Raji (cell line): ENCODE results near the gene SKIC8.

ENCODE experiments used
- POLR2A ChIP-seq: IDR thresholded peaks from 2 replicates; pipeline ENCODE4 v1.6.1; 2011; ENCODE audit warnings: low read depth, low read length, control low read depth; ENCODE audit not compliant: insufficient read depth

Gene SKIC8

DNA sequence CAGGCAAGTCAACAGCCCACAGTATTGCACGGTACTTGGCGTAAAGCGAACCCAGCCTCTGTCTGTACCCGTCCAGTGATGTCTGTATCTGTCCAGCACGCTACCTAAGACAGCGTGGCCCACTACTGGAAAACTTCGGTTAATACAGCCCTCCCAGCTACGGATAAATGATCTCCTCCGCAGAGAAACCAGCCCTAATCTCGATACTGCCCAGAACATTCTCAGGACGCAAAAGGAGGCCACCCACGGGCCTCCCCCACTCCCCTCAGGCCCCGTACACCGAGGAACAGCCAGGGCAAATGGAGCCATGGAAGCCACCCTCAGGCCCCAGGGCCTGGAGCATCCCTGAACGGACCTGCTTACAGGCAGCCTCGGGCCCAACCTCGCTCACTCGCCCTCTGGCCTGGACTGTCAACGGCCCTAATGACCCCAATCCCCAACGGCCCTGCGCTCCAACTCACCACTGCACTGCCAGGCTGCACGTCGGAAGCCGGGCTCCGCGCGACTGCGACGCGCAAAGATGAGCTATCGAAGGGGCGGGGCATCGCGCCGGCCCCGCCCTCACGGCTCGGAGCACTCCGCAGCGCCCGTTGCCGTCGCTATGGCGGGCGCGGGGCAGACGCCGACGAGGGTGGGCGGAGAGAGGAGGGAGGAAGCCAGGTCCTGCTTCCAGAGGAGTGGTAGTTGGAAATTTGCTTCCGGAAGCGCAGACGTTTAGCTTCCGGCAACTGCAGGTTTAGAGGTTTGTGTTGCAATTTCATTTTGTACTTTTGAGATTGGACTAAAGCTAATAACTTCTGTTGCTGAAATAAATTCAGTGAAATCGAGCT lies at the start of gene SKIC8:
SKIC8 (minus strand) TSS at position 509 of the 830 bp plus-strand sequence. CDS start 3,923 bp downstream, outside the sequence.
- peak; percentile 91 for TF ChIP-seq POLR2A

DNA sequence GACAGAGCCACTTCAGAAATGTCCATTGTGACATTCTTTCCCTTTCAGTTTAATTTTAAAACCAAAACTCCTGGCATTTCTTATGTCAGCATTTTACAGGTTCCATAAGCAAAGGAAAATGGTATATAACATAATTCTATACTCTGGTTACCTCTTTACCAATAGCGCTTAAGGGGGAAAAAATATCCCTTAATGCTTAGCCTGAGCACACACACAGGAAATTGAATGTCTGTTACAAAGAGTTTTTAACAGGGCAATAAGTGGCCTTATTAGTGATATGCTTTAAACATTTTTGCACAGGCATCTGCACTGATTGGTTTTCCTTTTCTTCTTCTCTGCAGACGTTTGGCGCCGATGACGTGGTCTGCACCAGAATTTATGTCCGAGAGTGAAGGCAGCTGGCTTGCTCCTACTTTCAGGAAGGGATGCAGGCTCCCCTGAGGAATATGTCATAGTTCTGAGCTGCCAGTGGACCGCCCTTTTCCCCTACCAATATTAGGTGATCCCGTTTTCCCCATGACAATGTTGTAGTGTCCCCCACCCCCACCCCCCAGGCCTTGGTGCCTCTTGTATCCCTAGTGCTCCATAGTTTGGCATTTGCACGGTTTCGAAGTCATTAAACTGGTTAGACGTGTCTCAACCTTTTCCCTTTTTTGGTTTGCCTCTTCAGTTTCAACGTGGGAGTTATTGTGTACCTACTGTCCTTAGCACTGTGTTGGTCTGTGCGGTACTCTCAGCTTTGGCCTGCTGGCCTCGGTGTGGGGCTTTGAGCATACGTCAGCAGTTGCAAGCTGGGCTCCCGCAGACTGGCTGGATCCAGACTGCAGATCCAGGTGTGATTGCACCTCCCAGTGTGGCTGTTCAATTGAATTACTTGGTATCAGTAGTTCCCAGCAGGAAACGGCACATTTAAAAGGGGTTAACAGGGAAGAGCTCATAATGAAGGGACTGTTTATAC lies 48.5 kb upstream of the SKIC8 start:
- no peak for TF ChIP-seq POLR2A

- no peak for TF ChIP-seq POLR2A
These were observed 46.2 kb upstream of the SKIC8 start for GRCh38 chr15:78345396-78346125.

DNA sequence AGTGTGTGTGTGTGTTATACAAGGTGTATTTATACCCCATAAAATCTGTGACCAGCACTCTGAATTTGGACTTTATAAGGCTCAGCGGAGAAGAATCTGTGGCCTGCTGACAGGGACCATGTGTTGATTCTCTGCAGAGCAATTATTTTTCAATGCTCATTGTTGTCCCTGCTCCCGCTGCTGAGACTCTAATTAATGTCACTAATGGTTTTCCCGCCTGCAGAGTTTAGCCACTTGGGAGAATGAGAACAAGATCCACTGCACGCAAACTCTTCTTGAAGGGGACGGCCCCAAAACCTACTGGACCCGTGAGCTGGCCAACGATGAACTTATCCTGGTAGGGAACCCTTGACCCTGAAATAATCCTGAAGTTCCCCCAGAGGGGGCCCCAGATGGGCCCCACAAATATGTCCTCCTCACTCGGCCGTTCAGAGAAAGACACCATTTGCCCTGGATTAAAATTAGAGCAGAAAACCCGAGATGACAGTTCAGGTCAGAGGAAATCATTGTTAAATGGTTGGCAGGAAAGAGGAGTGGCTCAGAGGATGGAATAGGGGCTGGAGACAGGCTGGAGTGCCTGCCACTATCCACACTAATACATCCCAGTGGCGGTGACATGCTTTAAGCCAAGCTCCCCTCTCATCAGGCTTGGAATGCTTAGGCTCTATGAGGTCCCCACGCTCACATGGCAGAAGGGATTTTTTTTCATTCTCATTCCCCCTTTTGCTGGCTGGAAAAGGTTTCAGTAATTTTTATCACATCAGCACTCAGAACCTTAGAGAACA lies 44.1 kb upstream of the SKIC8 start:
- no peak for TF ChIP-seq POLR2A

GRCh38 chr15:78342021-78342420 lies 42.6 kb upstream of the SKIC8 start:
- TF ChIP-seq POLR2A, result no peak

DNA sequence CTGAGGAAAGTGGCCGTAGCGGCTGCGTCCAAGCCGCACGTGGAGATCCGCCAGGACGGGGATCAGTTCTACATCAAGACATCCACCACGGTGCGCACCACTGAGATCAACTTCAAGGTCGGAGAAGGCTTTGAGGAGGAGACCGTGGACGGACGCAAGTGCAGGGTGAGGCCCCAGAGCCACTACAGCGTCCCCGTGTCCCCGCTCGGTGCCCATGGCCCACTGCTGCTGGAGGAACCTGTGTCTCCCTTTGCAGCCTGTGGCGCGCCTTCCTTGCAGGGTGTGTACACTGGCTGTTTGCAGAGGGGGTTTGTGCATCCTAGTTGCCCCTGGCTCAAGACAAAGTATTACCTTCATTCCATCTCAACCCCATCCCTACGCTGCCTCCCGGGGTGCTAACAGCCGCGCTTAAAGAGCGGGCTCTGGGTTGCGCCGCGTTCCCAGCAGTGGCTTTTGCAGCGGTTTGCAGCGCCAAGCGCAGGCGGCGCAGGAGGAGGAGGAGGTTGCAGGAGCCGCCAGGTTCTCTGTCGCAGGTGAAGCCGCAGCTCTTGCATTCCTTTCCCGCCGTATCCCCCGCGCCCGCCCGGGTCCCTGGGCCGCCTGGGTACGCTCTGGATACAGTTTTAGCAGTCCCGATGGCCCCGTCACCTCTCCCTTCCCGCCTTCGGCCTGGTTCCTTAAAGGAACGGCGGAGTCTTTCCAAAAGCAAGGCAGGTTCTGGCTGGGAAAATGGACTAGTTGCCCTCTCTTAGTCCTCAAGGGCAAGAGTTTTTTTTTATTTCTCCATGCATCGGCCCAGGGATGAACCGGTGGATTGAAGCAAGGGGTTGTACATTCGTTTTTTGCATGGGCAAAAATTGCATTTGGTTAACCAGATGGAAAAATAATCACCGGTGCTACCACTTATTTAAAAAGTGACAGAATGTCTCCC lies 41.9 kb upstream of the SKIC8 start:
- TF ChIP-seq POLR2A, result no peak

GRCh38 chr15:78340231-78341056 lies 41.0 kb upstream of the SKIC8 start, which contains the start of gene CRABP1:
Gene CRABP1 (plus strand): TSS chr15:78340353. CDS start chr15:78340429, 76 bp downstream.
- no peak for TF ChIP-seq POLR2A

- no peak for TF ChIP-seq POLR2A
These were observed 40.1 kb upstream of the SKIC8 start for GRCh38 chr15:78339559-78339958.

DNA sequence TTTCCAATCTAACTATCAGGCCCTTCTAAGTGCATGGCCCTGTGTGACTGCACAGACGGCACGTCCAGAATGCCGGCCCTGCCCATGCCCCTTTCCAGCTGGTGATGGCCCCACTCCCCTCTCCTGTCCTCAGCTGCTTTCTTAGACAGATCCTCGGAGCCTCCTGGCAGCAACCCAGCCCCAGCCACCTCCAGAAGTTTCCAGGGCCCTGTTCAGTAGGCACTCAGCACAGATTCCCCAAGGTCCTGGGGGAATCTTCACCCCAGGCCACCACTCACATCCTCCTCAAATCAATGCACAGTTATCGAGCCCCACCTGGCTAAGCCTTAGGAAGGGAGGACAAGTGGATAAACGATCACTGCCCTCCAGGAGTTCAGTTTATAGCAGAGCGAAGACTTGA lies 39.4 kb upstream of the SKIC8 start:
- no peak for TF ChIP-seq POLR2A

GRCh38 chr15:78335985-78336384 lies 36.6 kb upstream of the SKIC8 start:
- no peak for TF ChIP-seq POLR2A

DNA sequence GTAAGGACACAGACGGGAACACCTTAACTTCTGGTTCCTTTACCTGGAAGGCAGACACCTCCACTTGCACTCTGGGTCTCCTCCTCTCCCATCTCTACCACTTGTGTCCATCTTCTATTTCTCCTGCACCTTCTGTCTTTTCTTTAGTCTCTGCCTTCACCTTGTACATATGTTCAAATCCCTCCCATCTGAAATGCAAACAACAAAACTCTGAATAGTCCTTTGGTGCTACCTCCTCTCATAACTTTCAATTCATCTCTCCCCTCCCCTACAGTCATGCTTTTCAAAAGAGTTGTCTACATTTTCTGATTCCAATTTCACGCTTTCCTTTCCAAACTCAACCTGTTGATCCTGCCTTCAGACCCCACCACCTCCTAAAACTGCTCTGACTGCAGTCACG lies 35.4 kb upstream of the SKIC8 start:
- TF ChIP-seq POLR2A, result no peak

GRCh38 chr15:78329625-78330024 lies 30.2 kb upstream of the SKIC8 start:
- no peak for TF ChIP-seq POLR2A
